HG02973 (cell line): ENCODE results near the gene TNFSF10.

ENCODE experiments used
- ATAC-seq: cut with Tn5 transposase; IDR thresholded peaks from one replicate; pipeline ENCODE4 v1.9.1; 2021; ENCODE audit warnings: moderate library complexity; ENCODE audit not compliant: unreplicated experiment

Gene TNFSF10

GRCh38 chr3:172518929-172519640 lies 4.1 kb downstream of the TNFSF10 start:
- no peak for ATAC-seq

- ATAC-seq, result no peak
These were observed 5.3 kb downstream of the TNFSF10 start for GRCh38 chr3:172517859-172518466.

- no peak for ATAC-seq
These were observed 6.7 kb downstream of the TNFSF10 start for GRCh38 chr3:172516318-172517214.

GRCh38 chr3:172515130-172515918 lies 7.9 kb downstream of the TNFSF10 start:
- no peak for ATAC-seq

- no peak for ATAC-seq
These were observed 8.6 kb downstream of the TNFSF10 start for GRCh38 chr3:172514678-172515077.

- ATAC-seq, result no peak
These were observed 9.7 kb downstream of the TNFSF10 start for GRCh38 chr3:172513488-172513887.

GRCh38 chr3:172511783-172512762 lies 11.2 kb downstream of the TNFSF10 start:
- peak; percentile 62 for ATAC-seq

- no peak for ATAC-seq
These were observed 17.1 kb downstream of the TNFSF10 start for GRCh38 chr3:172506094-172506493.

- no peak for ATAC-seq
These were observed 21.7 kb downstream of the TNFSF10 start for GRCh38 chr3:172501540-172501939.

GRCh38 chr3:172490198-172490669 lies 33.0 kb downstream of the TNFSF10 start:
- peak; percentile 69 for ATAC-seq

GRCh38 chr3:172478116-172478515 lies 45.1 kb downstream of the TNFSF10 start:
- ATAC-seq, result peak; percentile 47

GRCh38 chr3:172476347-172476746 lies 46.9 kb downstream of the TNFSF10 start:
- ATAC-seq, result no peak

- no peak for ATAC-seq
These were observed 47.5 kb downstream of the TNFSF10 start for GRCh38 chr3:172475703-172476102.

GRCh38 chr3:172471903-172472302 lies 51.3 kb downstream of the TNFSF10 start:
- ATAC-seq, result no peak

GRCh38 chr3:172470588-172470987 lies 52.6 kb downstream of the TNFSF10 start:
- no peak for ATAC-seq

- no peak for ATAC-seq
These were observed 55.9 kb downstream of the TNFSF10 start for GRCh38 chr3:172467170-172467824.

GRCh38 chr3:172466553-172467130 lies 56.6 kb downstream of the TNFSF10 start:
- no peak for ATAC-seq

- ATAC-seq, result no peak
These were observed 57.9 kb downstream of the TNFSF10 start for GRCh38 chr3:172465281-172465680.

- no peak for ATAC-seq
These were observed 58.9 kb downstream of the TNFSF10 start for GRCh38 chr3:172464306-172464705.
